SK-N-SH (cell line): ENCODE data around the gene ZIM2. TPM values are rescaled to one million over a fixed set of nuclear protein-coding genes. Genes with fewer than 3 reads are reported as not detected.

Experiments
- CTCF ChIA-PET: fragments of 300-600, 350-600 bp; formaldehyde crosslinking; extraction: SDS; loops from one replicate; lab custom pipeline; 2021; lab: Yijun Ruan, JAX
- POLR2A ChIA-PET: fragments of 350-600 bp; sonication (Branson Sonifier 250); formaldehyde crosslinking; extraction: SDS; loops from one replicate; lab custom pipeline; 2020; ENCODE audit warnings: antibody characterized with exemption, inconsistent platforms; lab: Yijun Ruan, JAX
- DNase-seq: peaks from one replicate; pipeline ENCODE4 v3.0.0; 2012
- H2AFZ ChIP-seq: fragments of 200-600 bp; sonication (generic); 2 replicates; pipeline ENCODE4 v1.8.1; 2016; ENCODE audit warnings: antibody characterized with exemption, mild to moderate bottlenecking, low read depth
- H3F3A ChIP-seq: fragments of 200-600 bp; sonication (generic); replicated peaks from 2 replicates; pipeline ENCODE3; 2016; ENCODE audit warnings: antibody characterized with exemption, mild to moderate bottlenecking; ENCODE audit not compliant: insufficient read depth
- H3K27ac ChIP-seq, 2 experiments: fragments of 200-500 bp in 1 of 2; fragments of 200-600 bp in 1 of 2; sonication (Bioruptor generic) in 1 of 2; sonication (generic), shearing (Covaris generic) in 1 of 2; 2 replicates each; pipeline versions ENCODE4 v1.5.1 to v1.6.1; 2014 to 2016; ENCODE audit warnings: low read depth in 2 of 2, inconsistent platforms in 1 of 2, low read length in 1 of 2, mild to moderate bottlenecking in 1 of 2, mixed read lengths in 1 of 2
- H3K27me3 ChIP-seq: fragments of 200-600 bp; sonication (generic), shearing (Covaris generic); 2 replicates; pipeline ENCODE4 v1.6.1; 2016; ENCODE audit warnings: mixed run types; ENCODE audit not compliant: insufficient read depth
- H3K36me3 ChIP-seq, 2 experiments: fragments of 200-500 bp in 1 of 2; fragments of 200-600 bp in 1 of 2; sonication (Bioruptor generic) in 1 of 2; sonication (generic) in 1 of 2; replicated peaks in 1 of 2; 2 replicates each; pipeline versions ENCODE3 to v1.5.1; 2014 to 2016; ENCODE audit warnings: low read length in 1 of 2, mild to moderate bottlenecking in 1 of 2; ENCODE audit not compliant: insufficient read depth in 2 of 2, control insufficient read depth in 1 of 2
- H3K4me1 ChIP-seq, 2 experiments: fragments of 200-500 bp in 1 of 2; fragments of 200-600 bp in 1 of 2; sonication (Bioruptor generic) in 1 of 2; sonication (generic), shearing (Covaris generic) in 1 of 2; 2 replicates each; pipeline versions ENCODE4 v1.5.1 to v1.6.1; 2014 to 2016; ENCODE audit warnings: low read depth in 1 of 2, low read length in 1 of 2, mixed run types in 1 of 2; ENCODE audit not compliant: insufficient read depth in 2 of 2, control insufficient read depth in 1 of 2
- H3K4me2 ChIP-seq: fragments of 200-600 bp; sonication (generic), shearing (Covaris generic); 2 replicates; pipeline ENCODE4 v1.6.1; 2017; ENCODE audit warnings: mixed run types
- H3K4me3 ChIP-seq, 2 experiments: fragments of 200-500 bp in 1 of 2; fragments of 200-600 bp in 1 of 2; sonication (Bioruptor generic) in 1 of 2; sonication (generic), shearing (Covaris generic) in 1 of 2; 2 replicates each; pipeline versions ENCODE4 v1.5.1 to v1.8.1; 2014 to 2016; ENCODE audit warnings: low read depth in 2 of 2, inconsistent platforms in 1 of 2, low read length in 1 of 2, mild to moderate bottlenecking in 1 of 2, mixed read lengths in 1 of 2, moderate library complexity in 1 of 2
- H3K79me2 ChIP-seq: fragments of 200-600 bp; sonication (generic); 2 replicates; pipeline ENCODE4 v1.8.1; 2017; ENCODE audit warnings: mild to moderate bottlenecking; ENCODE audit not compliant: insufficient read depth
- H3K9ac ChIP-seq: fragments of 200-600 bp; sonication (generic); 2 replicates; pipeline ENCODE4 v1.6.1; 2017; ENCODE audit warnings: mixed run types
- H3K9me2 ChIP-seq: fragments of 200-600 bp; sonication (generic); 2 replicates; pipeline ENCODE4 v1.6.1; 2017; ENCODE audit warnings: mixed run types
- H3K9me3 ChIP-seq: fragments of 200-600 bp; sonication (generic); 2 replicates; pipeline ENCODE4 v1.6.1; 2017; ENCODE audit warnings: mixed run types, mild to moderate bottlenecking, moderate library complexity
- H4K20me1 ChIP-seq: fragments of 200-600 bp; sonication (generic); 2 replicates; pipeline ENCODE4 v1.6.1; 2017; ENCODE audit warnings: mild to moderate bottlenecking, mixed run types; ENCODE audit not compliant: insufficient read depth
- CHD2 ChIP-seq: fragments of 150-350 bp; IDR thresholded peaks from 2 replicates; pipeline ENCODE4 v1.6.1; 2018; ENCODE audit warnings: low read length; ENCODE audit not compliant: partially characterized antibody
- FOSL2 ChIP-seq: IDR thresholded peaks from 2 replicates; pipeline ENCODE4 v1.4.0; 2012; ENCODE audit warnings: low read depth, mild to moderate bottlenecking, moderate library complexity, borderline replicate concordance
- GABPA ChIP-seq: IDR thresholded peaks from 2 replicates; pipeline ENCODE4 v1.4.0; 2012; ENCODE audit warnings: low read depth, mild to moderate bottlenecking
- MEF2A ChIP-seq: IDR thresholded peaks from 2 replicates; pipeline ENCODE4 v1.4.0; 2012; ENCODE audit warnings: low read depth, borderline replicate concordance
- MXI1 ChIP-seq: IDR thresholded peaks from 2 replicates; pipeline ENCODE4 v1.6.1; 2012; ENCODE audit warnings: mild to moderate bottlenecking, low read depth, low read length, improper control_type of control experiment
- NFIC ChIP-seq: IDR thresholded peaks from 2 replicates; pipeline ENCODE4 v1.4.0; 2012; ENCODE audit warnings: borderline replicate concordance
- PBX3 ChIP-seq: IDR thresholded peaks from 2 replicates; pipeline ENCODE4; 2012
- RAD21 ChIP-seq: IDR thresholded peaks from 2 replicates; pipeline ENCODE4 v1.6.1; 2012; ENCODE audit warnings: mild to moderate bottlenecking, low read length
- RCOR1 ChIP-seq: fragments of 150-350 bp; IDR thresholded peaks from 2 replicates; pipeline ENCODE4 v1.6.1; 2017; ENCODE audit warnings: antibody characterized with exemption, low read length
- RFX5 ChIP-seq: IDR thresholded peaks from 2 replicates; pipeline ENCODE4 v1.6.1; 2012; ENCODE audit warnings: mild to moderate bottlenecking, improper control_type of control experiment, low read length
- SIN3A ChIP-seq: IDR thresholded peaks from 2 replicates; pipeline ENCODE4 v1.6.1; 2012; ENCODE audit warnings: low read depth, mild to moderate bottlenecking, low read length, moderate library complexity, borderline replicate concordance
- TCF12 ChIP-seq: IDR thresholded peaks from 2 replicates; pipeline ENCODE4 v1.4.0; 2012
- USF1 ChIP-seq: IDR thresholded peaks from 2 replicates; pipeline ENCODE4 v1.4.0; 2012; ENCODE audit warnings: low read depth, borderline replicate concordance
- USF2 ChIP-seq: fragments of 150-350 bp; IDR thresholded peaks from 2 replicates; pipeline ENCODE4 v1.6.1; 2017; ENCODE audit warnings: antibody characterized with exemption, low read length, low read depth, borderline replicate concordance
- YY1 ChIP-seq: IDR thresholded peaks from 2 replicates; pipeline ENCODE4 v1.4.0; 2012; ENCODE audit warnings: low read depth, mild to moderate bottlenecking
- WGBS: methylation state at CpG from one replicate; pipeline ENCODE4 v1.1.6; 2017; ENCODE audit warnings: low lambda C conversion rate; 5-methylcytosine and 5-hydroxymethylcytosine counted together
- polyA plus RNA-seq, 3 experiments: library from polyadenylated mRNA; depleted of rRNA; stranded (reverse); fragments of >200 nt; gene quantifications; 2 replicates each; pipeline ENCODE4 v1.2.3, GENCODE V29; 2012

The ZIM2 gene
- polyA plus RNA-seq, 1 of the 3 experiments (the other 2 are of a cell fraction), result not detected

- POLR2A ChIA-PET, result no interaction called here
- Histone ChIP-seq H3K4me2 (no peak overlapping the region), H3K9me2 (no peaks in the 10 kb centered on the region), H3K27me3 (no peaks in the 10 kb centered on the region), H4K20me1 (no peaks in the 10 kb centered on the region), H3K9me3 (0 out of 2 replicates have a peak, but pooled peaks cover 7% of the 10 kb centered on the region), H2AFZ (no peak overlapping the region), H3K4me3 (peak overlapping the region in 1 of 2 experiments; percentile 22; a peak in 1 of 4 replicates), H3K79me2 (no peaks in the 10 kb centered on the region), H3K36me3 (no peaks in the 10 kb centered on the region), H3F3A (no peaks in the 10 kb centered on the region), H3K9ac (no peak overlapping the region), H3K27ac (no peak overlapping the region), H3K4me1 (no peaks in the 10 kb centered on the region)
- 25% methylated on average over 28 of the region's 28 CpGs for WGBS
- DNase-seq, result peak; percentile 75
- CTCF ChIA-PET, result interaction anchor here (0.7 to 2.7 kb wide), 5 partner anchors 11 to 334 kb away, joined by 3 to 13 read pairs (median 4); no protein-coding TSS in a partner anchor
- TF ChIP-seq YY1, result no peak
- TF ChIP-seq GABPA, result peak; percentile 68
- TF ChIP-seq RAD21, result no peak
- no peak for TF ChIP-seq RFX5
- TF ChIP-seq USF2, result no peak
These were observed 75.4 kb downstream of the ZIM2 start for GRCh38 chr19:56765137-56765536.

- ChIA-PET POLR2A (no interaction called here), CTCF (interaction anchor here (0.7 to 2.7 kb wide), 6 partner anchors 15 to 335 kb away, joined by 3 to 13 read pairs (median 4); no protein-coding TSS in a partner anchor)
- Histone ChIP-seq H3K27ac (no peak overlapping the region), H2AFZ (no peak overlapping the region), H3K4me3 (no peak overlapping the region), H3K36me3 (no peaks in the 10 kb centered on the region), H3K9me2 (no peaks in the 10 kb centered on the region), H3K9me3 (0 out of 2 replicates have a peak, but pooled peaks cover 7% of the 10 kb centered on the region), H3K4me2 (no peak overlapping the region), H3K9ac (no peak overlapping the region), H3K4me1 (no peaks in the 10 kb centered on the region), H3F3A (no peaks in the 10 kb centered on the region), H3K79me2 (no peaks in the 10 kb centered on the region), H4K20me1 (no peaks in the 10 kb centered on the region), H3K27me3 (no peaks in the 10 kb centered on the region)
- WGBS, result 44% methylated on average over 1 of the region's 1 CpG
- TF ChIP-seq PBX3 (no peak), FOSL2 (no peak), RCOR1 (no peak), MEF2A (no peak), RFX5 (no peak), USF1 (no peak), YY1 (no peak), USF2 (no peak), SIN3A (no peak), TCF12 (no peak), MXI1 (no peak), CHD2 (no peak), NFIC (no peak)
- DNase-seq, result no peak
These were observed 76.3 kb downstream of the ZIM2 start for GRCh38 chr19:56764196-56764695.
